GM12892 (cell line): ENCODE results near the gene KLF4.

Experiments
- DNase-seq: peaks from one replicate; pipeline ENCODE4 v3.0.0; 2011; ENCODE audit not compliant: insufficient read length
- FAIRE-seq: peaks from 2 replicates; lab custom pipeline; 2011; peaks lifted over from hg19 to GRCh38; lab: Jason Lieb, UNC
- POLR2A ChIP-seq: IDR thresholded peaks from 2 replicates; pipeline ENCODE4 v1.6.1; 2011; ENCODE audit warnings: low read depth, low read length, control low read depth
- POLR2AphosphoS5 ChIP-seq: IDR thresholded peaks from 2 replicates; pipeline ENCODE4 v1.6.1; 2011; ENCODE audit warnings: low read depth, low read length, control low read depth
- TAF1 ChIP-seq: IDR thresholded peaks from 2 replicates; pipeline ENCODE4 v1.6.1; 2011; ENCODE audit warnings: low read depth, mild to moderate bottlenecking, control low read depth, low read length, borderline replicate concordance

Gene KLF4

GRCh38 chr9:107462691-107463090 is 26.9 kb downstream of the KLF4 start:
- FAIRE-seq = no peak
- TF ChIP-seq POLR2A (no peak), TAF1 (no peak), POLR2AphosphoS5 (no peak)
- DNase-seq = no peak

DNA sequence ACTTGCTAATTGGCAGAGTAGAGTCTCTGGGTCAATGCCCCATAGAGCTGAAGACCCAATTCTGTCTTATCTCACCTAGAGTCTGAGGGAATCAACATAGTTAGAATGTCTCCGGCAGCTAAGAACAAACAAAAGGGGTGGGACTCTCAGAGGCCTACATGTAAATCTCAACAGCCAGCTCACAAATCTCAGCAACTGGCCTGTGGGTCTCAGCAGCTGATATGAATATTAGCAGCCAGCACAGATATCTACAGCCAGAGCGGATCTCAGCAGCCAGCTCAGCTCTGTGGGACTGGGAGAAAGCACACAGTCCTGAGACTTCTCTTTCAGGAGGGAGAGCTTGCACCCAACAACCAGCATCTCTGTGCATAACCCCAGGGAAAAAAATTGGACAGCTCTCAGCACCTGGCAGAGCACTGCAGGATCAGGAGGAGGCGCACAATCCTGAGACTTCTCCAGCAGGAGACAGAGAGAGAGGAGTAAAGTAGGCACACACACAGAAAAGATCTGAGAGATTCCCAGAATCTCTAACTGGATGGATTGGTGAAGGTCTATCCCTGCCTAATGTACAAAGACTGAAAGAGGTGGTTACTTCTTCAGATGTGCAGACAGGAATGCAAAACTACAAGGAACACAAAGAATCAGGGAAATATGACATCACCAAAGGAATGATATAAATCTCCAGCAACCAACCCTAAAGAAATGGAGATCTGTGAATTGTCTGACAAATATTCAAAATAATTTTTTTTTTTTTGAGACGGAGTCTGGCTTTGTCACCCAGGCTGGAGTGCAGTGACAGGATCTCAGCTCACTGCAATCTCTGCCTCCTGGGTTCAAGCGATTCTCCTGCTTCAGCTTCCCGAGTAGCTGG is 29.2 kb downstream of the KLF4 start:
- no peak for TF ChIP-seq POLR2A
- FAIRE-seq = no peak

DNA sequence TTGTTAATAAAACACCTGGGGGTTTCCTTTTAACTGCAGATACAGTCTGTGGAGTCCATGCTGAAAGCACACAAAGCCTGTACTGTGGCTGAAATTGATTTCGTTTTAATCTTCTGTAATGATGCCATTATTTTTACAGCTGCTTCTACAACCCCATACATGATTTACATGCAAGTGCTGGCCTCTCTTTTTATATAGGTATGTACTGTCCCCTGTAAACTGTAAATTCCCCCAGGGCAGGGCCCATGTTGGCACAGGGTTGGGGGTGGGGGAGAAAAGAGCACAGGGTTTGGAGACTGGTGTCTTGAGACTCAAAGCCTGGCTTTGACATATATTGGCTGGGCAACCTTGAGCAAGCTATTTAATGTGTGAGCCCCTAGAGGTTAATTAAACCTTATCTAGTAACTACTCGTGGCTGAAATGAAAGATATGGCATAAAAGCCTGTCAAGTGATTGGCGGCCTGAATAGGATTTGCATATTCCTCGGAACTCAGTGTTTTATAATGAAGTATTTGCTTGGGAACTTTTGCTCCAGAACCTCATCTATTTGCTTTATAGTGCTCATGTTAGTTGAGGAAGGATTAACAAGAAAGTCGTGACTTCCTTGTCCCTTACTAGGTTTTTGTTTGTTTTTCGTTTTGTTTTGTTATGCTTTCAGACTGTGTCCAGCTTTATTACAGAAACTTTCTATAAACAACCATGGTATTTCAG is 34.0 kb downstream of the KLF4 start:
- DNase-seq = no peak
- FAIRE-seq = no peak
- TF ChIP-seq POLR2A = no peak
- no peak for TF ChIP-seq POLR2AphosphoS5
- no peak for TF ChIP-seq TAF1

More for the DNA sequence above, 29.2 kb downstream of the KLF4 start:
- DNase-seq = no peak

DNA sequence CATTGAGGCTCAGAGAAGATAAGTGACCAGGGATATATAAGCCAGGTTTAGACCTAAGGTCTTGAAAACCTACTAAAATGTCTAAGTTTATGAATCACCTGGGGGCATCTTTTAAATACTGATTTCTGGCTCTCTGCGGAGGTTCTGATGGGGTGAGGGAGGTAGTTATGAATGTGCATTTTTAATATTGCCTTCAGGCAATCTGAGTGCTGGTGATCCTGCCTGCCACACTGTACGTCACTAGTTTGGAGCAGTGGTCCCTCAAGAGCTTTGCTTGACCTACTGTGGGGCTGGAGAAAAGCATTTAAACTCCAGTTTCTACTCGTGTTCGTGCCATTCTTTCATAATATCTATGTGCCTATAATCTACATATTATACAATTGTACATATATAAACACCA is 36.1 kb downstream of the KLF4 start:
- FAIRE-seq = no peak
- no peak for TF ChIP-seq POLR2A
- no peak for TF ChIP-seq POLR2AphosphoS5
- no peak for TF ChIP-seq TAF1
- DNase-seq = no peak

DNA sequence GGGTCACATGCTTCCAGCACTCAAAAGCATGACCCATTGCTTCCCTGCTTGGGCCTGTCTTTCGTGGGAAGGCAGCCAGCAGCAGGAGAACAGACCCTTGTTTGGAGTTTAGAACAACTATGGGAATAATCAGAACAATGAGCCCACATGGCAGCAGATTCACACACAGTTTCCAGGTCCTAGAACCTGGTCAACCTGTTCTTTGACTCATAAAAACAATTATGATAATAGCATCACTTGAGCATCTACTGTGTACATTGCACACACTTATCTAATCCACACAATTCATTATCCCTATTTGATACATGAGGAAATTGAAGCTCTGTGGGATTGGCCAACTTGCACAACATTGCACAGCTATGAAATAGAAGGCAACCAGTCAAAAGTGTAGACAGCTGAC is 41.7 kb downstream of the KLF4 start:
- no peak for FAIRE-seq
- TF ChIP-seq POLR2AphosphoS5 = no peak
- no peak for TF ChIP-seq POLR2A
- TF ChIP-seq TAF1 = no peak
- no peak for DNase-seq

- FAIRE-seq (no peak), DNase-seq (no peak)
- no peak for TF ChIP-seq POLR2A
- no peak for TF ChIP-seq POLR2AphosphoS5
- TF ChIP-seq TAF1 = no peak
These were observed 42.5 kb downstream of the KLF4 start for GRCh38 chr9:107447081-107447480.

DNA sequence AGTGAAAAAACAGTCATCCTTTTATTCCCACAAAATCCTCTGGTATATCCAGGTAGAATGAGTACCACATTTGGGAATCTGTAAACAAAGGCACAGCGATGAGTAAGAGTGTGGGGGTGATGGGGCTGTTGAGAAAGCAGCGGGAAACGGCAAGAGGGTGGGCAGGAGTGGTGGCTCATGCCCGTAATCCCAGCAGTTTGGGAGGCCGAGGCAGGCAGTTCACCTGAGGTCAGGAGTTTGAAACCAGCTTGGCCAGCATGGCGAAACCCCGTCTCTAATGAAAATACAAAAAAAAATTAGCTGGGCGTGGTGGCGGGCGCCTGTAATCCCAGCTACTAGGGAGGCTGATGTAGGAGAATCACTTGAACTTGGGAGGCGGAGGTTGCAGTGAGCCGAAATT is 43.1 kb downstream of the KLF4 start:
- FAIRE-seq (no peak), DNase-seq (no peak)
- TF ChIP-seq TAF1 (no peak), POLR2AphosphoS5 (no peak), POLR2A (no peak)

- no peak for DNase-seq
- FAIRE-seq = no peak
- TF ChIP-seq TAF1 (no peak), POLR2A (no peak), POLR2AphosphoS5 (no peak)
These were observed 45.8 kb downstream of the KLF4 start for GRCh38 chr9:107443786-107444185.

DNA sequence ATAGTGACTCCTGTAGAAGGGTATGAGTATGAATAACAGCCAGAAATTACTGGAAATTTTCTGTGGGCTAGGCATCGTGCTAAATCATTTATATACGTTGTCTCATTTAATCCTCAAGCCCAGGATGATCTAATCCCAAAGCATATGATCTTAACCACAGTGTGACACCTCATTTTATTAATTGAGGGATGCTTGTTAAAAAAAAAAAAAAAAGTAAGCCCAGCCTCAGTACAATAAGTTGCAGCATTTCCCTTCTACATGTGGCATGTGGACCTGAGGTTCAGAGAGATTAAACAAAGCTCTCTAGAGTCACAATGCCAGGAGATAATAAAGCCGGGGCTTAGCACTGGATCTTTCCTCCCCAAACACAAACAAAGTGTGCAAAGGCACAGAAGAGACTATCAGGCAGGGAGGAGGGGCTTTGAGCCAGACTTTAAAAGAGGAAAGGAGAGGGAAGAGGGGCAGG is 49.5 kb downstream of the KLF4 start:
- TF ChIP-seq POLR2AphosphoS5 (no peak), TAF1 (no peak), POLR2A (no peak)
- no peak for FAIRE-seq
- DNase-seq = no peak

DNA sequence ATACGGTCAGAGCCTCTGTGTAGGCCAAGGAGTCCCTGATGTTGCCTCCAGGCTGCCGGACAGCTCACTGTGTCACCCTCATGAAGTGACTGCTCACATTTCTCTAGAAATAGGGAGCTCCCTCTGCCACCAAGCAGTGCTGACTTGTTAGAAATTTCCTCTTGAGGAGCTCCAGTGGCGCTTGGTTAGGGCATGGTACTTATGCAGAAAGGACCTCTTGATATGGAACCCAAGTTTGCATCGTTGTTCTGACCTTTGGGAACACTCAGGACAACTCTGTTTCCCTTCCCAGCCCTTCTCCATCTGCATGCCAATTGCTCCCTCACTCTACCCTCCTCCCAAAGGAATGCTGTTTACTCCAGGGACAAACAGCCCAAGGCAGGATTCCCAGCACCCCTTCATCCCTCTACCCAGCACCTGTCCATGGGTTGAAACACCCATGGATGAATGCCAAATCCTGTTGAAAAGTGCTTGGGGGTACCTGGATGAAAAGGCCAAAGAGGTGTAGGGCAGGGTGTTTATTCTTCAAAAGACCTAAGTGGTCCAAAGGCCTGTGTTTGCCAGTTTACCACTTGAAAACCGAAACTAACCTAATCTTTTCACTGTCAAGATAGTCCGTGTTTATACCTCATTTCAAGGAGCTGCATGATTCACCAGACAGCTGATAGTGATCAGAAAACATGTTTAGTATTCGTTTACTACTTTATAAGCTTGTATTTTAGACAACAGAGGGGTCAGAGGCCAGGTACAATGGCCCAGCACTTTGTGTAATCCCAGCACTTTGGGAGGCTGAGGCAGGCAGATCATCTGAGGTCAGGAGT is 51.1 kb downstream of the KLF4 start:
- no peak for DNase-seq

DNA sequence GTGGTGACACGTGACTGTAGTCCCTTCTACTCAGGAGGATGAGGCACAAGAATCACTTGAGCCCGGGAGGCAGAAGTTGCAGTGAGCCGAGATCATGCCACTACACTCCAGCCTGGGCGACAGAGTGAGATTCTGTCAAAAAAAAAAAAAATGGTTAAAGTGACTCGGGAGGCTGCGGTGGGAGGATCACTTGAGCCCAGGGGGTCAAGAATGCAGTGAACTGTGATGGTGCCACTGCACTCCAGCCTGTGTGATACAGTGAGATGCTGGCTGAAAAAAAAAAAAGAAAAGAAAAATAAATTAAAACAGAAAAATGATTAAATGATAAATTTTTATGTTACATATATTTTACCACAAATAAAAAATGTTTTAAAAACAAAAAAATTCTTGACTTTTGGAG is 51.9 kb downstream of the KLF4 start:
- no peak for FAIRE-seq
- no peak for DNase-seq
- no peak for TF ChIP-seq TAF1
- no peak for TF ChIP-seq POLR2AphosphoS5
- TF ChIP-seq POLR2A = no peak

More for the DNA sequence above, 51.1 kb downstream of the KLF4 start:
- TF ChIP-seq TAF1 = no peak
- TF ChIP-seq POLR2A = no peak
- TF ChIP-seq POLR2AphosphoS5 = no peak
- FAIRE-seq = no peak

- no peak for DNase-seq
- TF ChIP-seq POLR2AphosphoS5 (no peak), POLR2A (no peak), TAF1 (no peak)
- FAIRE-seq = no peak
These were observed 54.2 kb downstream of the KLF4 start for GRCh38 chr9:107435415-107435814.
